SK-N-SH (cell line): Measurements from ENCODE around the gene B4GALNT1.
"Not testable (repeated sequence)": the region's sequence is repeated elsewhere in the genome, so short reads cannot be mapped to it uniquely, and the experiment has no call there.

ENCODE experiments used
- ELF1 ChIP-seq: IDR thresholded peaks from 2 replicates; pipeline ENCODE4 v1.4.0; 2012
- EP300 ChIP-seq, 2 experiments: IDR thresholded peaks; 2 replicates each; pipeline versions ENCODE4 v1.4.0 to v1.6.1; 2012; ENCODE audit warnings: borderline replicate concordance in 1 of 2, low read depth in 1 of 2, low read length in 1 of 2
- EZH2phosphoT487 ChIP-seq: fragments of 200-600 bp; sonication (generic); IDR thresholded peaks from 2 replicates; pipeline ENCODE4 v1.6.1; 2017; ENCODE audit warnings: low read depth, mixed run types, mild to moderate bottlenecking, antibody characterized with exemption, moderate library complexity, borderline replicate concordance
- POLR2AphosphoS5 ChIP-seq: IDR thresholded peaks from 2 replicates; pipeline ENCODE4 v1.6.1; 2012; ENCODE audit warnings: low read depth, low read length
- TAF1 ChIP-seq: IDR thresholded peaks from 2 replicates; pipeline ENCODE4 v1.6.1; 2012; ENCODE audit warnings: low read depth, mild to moderate bottlenecking, low read length, moderate library complexity, borderline replicate concordance
- TEAD4 ChIP-seq: IDR thresholded peaks from 2 replicates; pipeline ENCODE4 v1.4.0; 2012; ENCODE audit warnings: mild to moderate bottlenecking, borderline replicate concordance; ENCODE audit not compliant: insufficient read depth
- TF ChIP-seq, protein P1 (sequence below): IDR thresholded peaks from 2 replicates; pipeline ENCODE4 v1.6.1; 2012; ENCODE audit warnings: mild to moderate bottlenecking, low read depth, low read length, moderate library complexity
- TF ChIP-seq, protein P2 (sequence below): fragments of 200-600 bp; sonication (generic); IDR thresholded peaks from 2 replicates; pipeline ENCODE4 v1.6.1; 2017; ENCODE audit warnings: antibody characterized with exemption, mild to moderate bottlenecking, moderate library complexity
- TF ChIP-seq, protein P3 (sequence below): IDR thresholded peaks from 2 replicates; pipeline ENCODE4; 2012
- TF ChIP-seq, protein P4 (sequence below): fragments of 150-350 bp; IDR thresholded peaks from 2 replicates; pipeline ENCODE4 v1.6.1; 2016; ENCODE audit warnings: mild to moderate bottlenecking, low read depth, low read length
- TF ChIP-seq, protein P5 (sequence below): IDR thresholded peaks from 2 replicates; pipeline ENCODE4 v1.4.0; 2012; ENCODE audit warnings: low read depth

DNA sequence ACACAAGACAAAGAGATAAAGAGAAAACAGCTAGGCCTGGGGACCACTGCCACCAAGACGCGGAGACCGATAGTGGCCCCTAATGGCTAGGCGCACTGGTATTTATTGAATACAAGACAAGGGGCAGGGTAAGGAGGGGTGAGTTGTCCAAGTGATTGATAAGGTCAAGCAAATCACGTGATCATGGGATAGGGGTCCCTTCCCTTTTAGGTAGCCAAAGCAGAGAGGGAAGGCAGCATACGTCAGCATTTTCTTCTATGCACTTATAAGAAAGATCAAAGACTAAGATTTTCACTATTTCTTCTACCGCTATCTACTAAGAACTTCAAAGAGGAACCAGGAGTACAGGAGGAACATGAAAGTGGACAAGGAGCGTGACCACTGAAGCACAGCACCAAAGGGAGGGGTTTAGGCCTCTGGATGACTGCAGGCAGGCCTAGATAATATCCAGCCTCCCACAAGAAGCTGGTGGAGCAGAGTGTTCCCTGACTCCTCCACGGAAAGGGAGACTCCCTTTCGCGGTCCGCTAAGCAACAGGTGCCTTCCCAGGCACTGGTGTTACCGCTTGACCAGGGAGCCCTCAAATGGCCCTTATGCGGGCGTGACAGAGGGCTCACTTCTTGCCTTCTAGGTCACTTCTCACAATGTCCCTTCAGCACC lies 43.9 kb downstream of the B4GALNT1 start:
- TF ChIP-seq TEAD4; TAF1; ELF1; EZH2phosphoT487; EP300 (IDR thresholded peaks at IDR 0.05; ENCODE audit: borderline replicate concordance in 1 of 2, low read depth in 1 of 2, low read length in 1 of 2); POLR2AphosphoS5: not testable (repeated sequence)
- TF ChIP-seq, protein P1, sequence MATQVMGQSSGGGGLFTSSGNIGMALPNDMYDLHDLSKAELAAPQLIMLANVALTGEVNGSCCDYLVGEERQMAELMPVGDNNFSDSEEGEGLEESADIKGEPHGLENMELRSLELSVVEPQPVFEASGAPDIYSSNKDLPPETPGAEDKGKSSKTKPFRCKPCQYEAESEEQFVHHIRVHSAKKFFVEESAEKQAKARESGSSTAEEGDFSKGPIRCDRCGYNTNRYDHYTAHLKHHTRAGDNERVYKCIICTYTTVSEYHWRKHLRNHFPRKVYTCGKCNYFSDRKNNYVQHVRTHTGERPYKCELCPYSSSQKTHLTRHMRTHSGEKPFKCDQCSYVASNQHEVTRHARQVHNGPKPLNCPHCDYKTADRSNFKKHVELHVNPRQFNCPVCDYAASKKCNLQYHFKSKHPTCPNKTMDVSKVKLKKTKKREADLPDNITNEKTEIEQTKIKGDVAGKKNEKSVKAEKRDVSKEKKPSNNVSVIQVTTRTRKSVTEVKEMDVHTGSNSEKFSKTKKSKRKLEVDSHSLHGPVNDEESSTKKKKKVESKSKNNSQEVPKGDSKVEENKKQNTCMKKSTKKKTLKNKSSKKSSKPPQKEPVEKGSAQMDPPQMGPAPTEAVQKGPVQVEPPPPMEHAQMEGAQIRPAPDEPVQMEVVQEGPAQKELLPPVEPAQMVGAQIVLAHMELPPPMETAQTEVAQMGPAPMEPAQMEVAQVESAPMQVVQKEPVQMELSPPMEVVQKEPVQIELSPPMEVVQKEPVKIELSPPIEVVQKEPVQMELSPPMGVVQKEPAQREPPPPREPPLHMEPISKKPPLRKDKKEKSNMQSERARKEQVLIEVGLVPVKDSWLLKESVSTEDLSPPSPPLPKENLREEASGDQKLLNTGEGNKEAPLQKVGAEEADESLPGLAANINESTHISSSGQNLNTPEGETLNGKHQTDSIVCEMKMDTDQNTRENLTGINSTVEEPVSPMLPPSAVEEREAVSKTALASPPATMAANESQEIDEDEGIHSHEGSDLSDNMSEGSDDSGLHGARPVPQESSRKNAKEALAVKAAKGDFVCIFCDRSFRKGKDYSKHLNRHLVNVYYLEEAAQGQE, result not testable (repeated sequence)
- TF ChIP-seq, protein P2, sequence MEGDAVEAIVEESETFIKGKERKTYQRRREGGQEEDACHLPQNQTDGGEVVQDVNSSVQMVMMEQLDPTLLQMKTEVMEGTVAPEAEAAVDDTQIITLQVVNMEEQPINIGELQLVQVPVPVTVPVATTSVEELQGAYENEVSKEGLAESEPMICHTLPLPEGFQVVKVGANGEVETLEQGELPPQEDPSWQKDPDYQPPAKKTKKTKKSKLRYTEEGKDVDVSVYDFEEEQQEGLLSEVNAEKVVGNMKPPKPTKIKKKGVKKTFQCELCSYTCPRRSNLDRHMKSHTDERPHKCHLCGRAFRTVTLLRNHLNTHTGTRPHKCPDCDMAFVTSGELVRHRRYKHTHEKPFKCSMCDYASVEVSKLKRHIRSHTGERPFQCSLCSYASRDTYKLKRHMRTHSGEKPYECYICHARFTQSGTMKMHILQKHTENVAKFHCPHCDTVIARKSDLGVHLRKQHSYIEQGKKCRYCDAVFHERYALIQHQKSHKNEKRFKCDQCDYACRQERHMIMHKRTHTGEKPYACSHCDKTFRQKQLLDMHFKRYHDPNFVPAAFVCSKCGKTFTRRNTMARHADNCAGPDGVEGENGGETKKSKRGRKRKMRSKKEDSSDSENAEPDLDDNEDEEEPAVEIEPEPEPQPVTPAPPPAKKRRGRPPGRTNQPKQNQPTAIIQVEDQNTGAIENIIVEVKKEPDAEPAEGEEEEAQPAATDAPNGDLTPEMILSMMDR, result not testable (repeated sequence)
- TF ChIP-seq, protein P3, sequence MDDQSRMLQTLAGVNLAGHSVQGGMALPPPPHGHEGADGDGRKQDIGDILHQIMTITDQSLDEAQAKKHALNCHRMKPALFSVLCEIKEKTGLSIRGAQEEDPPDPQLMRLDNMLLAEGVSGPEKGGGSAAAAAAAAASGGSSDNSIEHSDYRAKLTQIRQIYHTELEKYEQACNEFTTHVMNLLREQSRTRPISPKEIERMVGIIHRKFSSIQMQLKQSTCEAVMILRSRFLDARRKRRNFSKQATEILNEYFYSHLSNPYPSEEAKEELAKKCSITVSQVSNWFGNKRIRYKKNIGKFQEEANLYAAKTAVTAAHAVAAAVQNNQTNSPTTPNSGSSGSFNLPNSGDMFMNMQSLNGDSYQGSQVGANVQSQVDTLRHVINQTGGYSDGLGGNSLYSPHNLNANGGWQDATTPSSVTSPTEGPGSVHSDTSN, result not testable (repeated sequence)
- TF ChIP-seq, protein P4, sequence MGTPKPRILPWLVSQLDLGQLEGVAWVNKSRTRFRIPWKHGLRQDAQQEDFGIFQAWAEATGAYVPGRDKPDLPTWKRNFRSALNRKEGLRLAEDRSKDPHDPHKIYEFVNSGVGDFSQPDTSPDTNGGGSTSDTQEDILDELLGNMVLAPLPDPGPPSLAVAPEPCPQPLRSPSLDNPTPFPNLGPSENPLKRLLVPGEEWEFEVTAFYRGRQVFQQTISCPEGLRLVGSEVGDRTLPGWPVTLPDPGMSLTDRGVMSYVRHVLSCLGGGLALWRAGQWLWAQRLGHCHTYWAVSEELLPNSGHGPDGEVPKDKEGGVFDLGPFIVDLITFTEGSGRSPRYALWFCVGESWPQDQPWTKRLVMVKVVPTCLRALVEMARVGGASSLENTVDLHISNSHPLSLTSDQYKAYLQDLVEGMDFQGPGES, result not testable (repeated sequence)
- TF ChIP-seq, protein P5, sequence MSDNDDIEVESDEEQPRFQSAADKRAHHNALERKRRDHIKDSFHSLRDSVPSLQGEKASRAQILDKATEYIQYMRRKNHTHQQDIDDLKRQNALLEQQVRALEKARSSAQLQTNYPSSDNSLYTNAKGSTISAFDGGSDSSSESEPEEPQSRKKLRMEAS, result not testable (repeated sequence)
